Measurements from ENCODE around the gene YBX3.

YBX3 gene

GRCh38 chr12:10717410-10717809 is 5.7 kb downstream of the YBX3 start:
- no peak for DNase-seq (ENCODE audit: low read depth)

GRCh38 chr12:10716704-10717315 is 6.3 kb downstream of the YBX3 start:
- no peak overlapping the region for H3K4me3 ChIP-seq (ENCODE audit: low read depth, low read length)
- DNase-seq (ENCODE audit: low read depth), result no peak

More at GRCh38 chr12:10717410-10717809, 5.7 kb downstream of the YBX3 start:
- no peak overlapping the region for H3K4me3 ChIP-seq (ENCODE audit: low read depth, low read length)
- no peak for TF ChIP-seq CTCF (IDR thresholded peaks at IDR 0.05; ENCODE audit: insufficient read depth, low read depth, low read length, missing control alignments)

GRCh38 chr12:10716277-10716676 is 6.8 kb downstream of the YBX3 start:
- no peak for TF ChIP-seq CTCF (IDR thresholded peaks at IDR 0.05; ENCODE audit: insufficient read depth, low read depth, low read length, missing control alignments)
- DNase-seq (ENCODE audit: low read depth), result no peak
- H3K4me3 ChIP-seq (ENCODE audit: low read depth, low read length), result no peak overlapping the region

More at GRCh38 chr12:10716704-10717315, 6.3 kb downstream of the YBX3 start:
- TF ChIP-seq CTCF (IDR thresholded peaks at IDR 0.05; ENCODE audit: insufficient read depth, low read depth, low read length, missing control alignments), result no peak

- H3K4me3 ChIP-seq (ENCODE audit: low read depth, low read length), result no peak overlapping the region
- DNase-seq (ENCODE audit: low read depth), result no peak
- no peak for TF ChIP-seq CTCF (IDR thresholded peaks at IDR 0.05; ENCODE audit: insufficient read depth, low read depth, low read length, missing control alignments)
Observed at GRCh38 chr12:10715491-10715890, 7.6 kb downstream of the YBX3 start.

- no peak overlapping the region for H3K4me3 ChIP-seq (ENCODE audit: low read depth, low read length)
- TF ChIP-seq CTCF (IDR thresholded peaks at IDR 0.05; ENCODE audit: insufficient read depth, low read depth, low read length, missing control alignments), result no peak
- no peak for DNase-seq (ENCODE audit: low read depth)
Observed at GRCh38 chr12:10709808-10710207, 13.3 kb downstream of the YBX3 start.

- no peak for TF ChIP-seq CTCF (IDR thresholded peaks at IDR 0.05; ENCODE audit: insufficient read depth, low read depth, low read length, missing control alignments)
- no peak for DNase-seq (ENCODE audit: low read depth)
- no peak overlapping the region for H3K4me3 ChIP-seq (ENCODE audit: low read depth, low read length)
Observed at GRCh38 chr12:10708862-10709261, 14.3 kb downstream of the YBX3 start.

GRCh38 chr12:10705655-10706054 is 17.5 kb downstream of the YBX3 start:
- no peak overlapping the region for H3K4me3 ChIP-seq (ENCODE audit: low read depth, low read length)
- no peak for DNase-seq (ENCODE audit: low read depth)

More at GRCh38 chr12:10705655-10706054, 17.5 kb downstream of the YBX3 start:
- no peak for TF ChIP-seq CTCF (IDR thresholded peaks at IDR 0.05; ENCODE audit: insufficient read depth, low read depth, low read length, missing control alignments)

Data from GM12865 (cell line).